Thyroid gland (tissue), 4 donors: ENCODE results near the gene DNMT3L.

Source experiments
- POLR2A ChIP-seq, 2 donors: fragments of 450-650 bp; IDR thresholded peaks; one replicate each; pipeline ENCODE4 v1.6.1; 2017; ENCODE audit warnings: antibody characterized with exemption in 2 of 2, mild to moderate bottlenecking in 2 of 2, moderate library complexity in 1 of 2
- TF ChIP-seq, protein P1 (sequence below), 6 experiments: fragments of 200-600 bp in 3 of 6; fragments of 450-650 bp in 3 of 6; sonication (generic) in 3 of 6; IDR thresholded peaks; one replicate each; pipeline ENCODE4 v1.5.1; 2016 to 2019; ENCODE audit warnings: antibody characterized with exemption in 6 of 6, mild to moderate bottlenecking in 2 of 6, inconsistent platforms in 1 of 6, moderate library complexity in 1 of 6

DNA sequence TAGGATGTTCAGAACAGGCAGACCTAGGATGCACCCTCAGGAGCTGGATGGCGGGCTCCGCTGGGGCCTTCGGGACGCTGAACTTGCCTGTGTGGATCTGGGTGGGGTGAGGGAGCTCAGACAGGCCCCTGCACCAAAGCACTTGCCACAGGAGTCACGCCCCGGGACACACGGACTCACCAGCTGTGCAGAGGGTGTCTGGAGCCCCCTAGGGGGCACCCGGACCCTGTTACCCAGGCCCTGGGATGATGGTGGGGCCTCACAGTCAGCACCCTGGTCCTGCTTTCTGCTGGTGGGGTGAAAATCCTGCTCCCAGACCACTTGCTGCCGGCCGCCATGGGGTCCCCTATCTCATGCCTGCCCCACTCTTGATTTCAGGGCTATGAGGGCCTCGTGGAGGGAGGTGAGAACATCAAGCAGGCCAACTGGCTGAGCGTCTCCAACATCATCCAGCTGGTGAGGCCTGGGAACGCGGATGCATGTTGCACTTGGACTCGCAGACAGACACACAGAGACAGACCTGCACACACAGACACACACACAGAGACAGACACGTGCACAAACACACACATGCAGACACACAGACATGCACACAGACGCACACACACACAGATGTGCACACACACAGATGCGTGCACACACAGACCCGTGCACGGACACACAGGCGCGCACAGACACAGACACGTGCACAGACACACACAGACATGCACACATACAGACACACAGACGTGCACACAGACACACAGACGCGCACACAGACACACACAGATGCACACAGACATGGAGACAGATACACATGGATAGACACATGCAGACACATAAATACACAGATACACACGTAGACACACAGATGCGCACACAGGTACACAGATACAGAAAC lies 49.2 kb upstream of the DNMT3L start:
- TF ChIP-seq, protein P1, sequence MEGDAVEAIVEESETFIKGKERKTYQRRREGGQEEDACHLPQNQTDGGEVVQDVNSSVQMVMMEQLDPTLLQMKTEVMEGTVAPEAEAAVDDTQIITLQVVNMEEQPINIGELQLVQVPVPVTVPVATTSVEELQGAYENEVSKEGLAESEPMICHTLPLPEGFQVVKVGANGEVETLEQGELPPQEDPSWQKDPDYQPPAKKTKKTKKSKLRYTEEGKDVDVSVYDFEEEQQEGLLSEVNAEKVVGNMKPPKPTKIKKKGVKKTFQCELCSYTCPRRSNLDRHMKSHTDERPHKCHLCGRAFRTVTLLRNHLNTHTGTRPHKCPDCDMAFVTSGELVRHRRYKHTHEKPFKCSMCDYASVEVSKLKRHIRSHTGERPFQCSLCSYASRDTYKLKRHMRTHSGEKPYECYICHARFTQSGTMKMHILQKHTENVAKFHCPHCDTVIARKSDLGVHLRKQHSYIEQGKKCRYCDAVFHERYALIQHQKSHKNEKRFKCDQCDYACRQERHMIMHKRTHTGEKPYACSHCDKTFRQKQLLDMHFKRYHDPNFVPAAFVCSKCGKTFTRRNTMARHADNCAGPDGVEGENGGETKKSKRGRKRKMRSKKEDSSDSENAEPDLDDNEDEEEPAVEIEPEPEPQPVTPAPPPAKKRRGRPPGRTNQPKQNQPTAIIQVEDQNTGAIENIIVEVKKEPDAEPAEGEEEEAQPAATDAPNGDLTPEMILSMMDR (IDR thresholded peaks at IDR 0.05) = no peak
- TF ChIP-seq POLR2A (IDR thresholded peaks at IDR 0.05) = no peak
